GM21526 (cell line): Measurements from ENCODE around the gene CRADD.

Experiments used
- ATAC-seq: cut with Tn5 transposase; IDR thresholded peaks from one replicate; pipeline ENCODE4 v1.9.1; 2021; ENCODE audit warnings: moderate library complexity; ENCODE audit not compliant: unreplicated experiment, low FRiP score

Gene CRADD

GRCh38 chr12:93802698-93803423 lies 125.7 kb downstream of the CRADD start:
- ATAC-seq: no peak

GRCh38 chr12:93803424-93803807 lies 126.2 kb downstream of the CRADD start:
- ATAC-seq: no peak

DNA sequence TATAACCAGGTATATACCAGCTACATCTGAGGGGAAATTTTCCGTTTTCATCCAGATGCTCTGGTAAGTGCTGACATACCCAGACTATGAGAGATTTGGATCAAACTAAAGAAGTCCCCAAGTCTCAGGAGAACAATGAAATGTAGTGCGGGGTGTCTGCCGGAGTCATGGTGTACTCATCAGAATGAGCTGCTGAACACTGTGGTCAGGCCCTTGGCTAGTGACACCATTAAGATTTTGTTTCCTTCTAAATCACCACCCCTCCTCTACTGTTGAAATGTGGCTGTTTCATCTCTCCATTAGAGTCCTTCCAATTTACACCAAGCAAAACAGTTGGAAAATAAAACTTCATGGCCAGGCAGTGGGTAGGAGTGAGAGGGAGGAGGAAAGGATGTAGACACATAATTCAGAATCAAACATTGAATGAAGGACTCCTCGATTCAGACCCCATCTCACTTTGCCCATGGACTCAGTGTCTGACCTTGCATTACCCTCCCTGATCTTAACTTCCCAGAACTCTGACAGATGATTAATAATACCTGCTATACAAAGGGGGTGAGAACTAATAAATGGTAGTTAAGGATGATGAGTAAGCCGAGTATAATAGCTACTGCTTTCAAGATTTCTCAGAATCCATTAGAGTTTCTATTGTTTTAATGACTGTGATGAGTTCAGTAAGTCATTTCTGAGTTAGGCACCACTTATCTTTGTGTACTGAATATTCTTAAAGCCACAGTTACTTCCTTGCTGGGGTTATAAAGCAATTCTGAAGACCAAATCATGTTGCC lies 127.4 kb downstream of the CRADD start:
- no peak for ATAC-seq

GRCh38 chr12:93805736-93806141 lies 128.6 kb downstream of the CRADD start:
- ATAC-seq: no peak

GRCh38 chr12:93807354-93807753 lies 130.2 kb downstream of the CRADD start:
- ATAC-seq: no peak

DNA sequence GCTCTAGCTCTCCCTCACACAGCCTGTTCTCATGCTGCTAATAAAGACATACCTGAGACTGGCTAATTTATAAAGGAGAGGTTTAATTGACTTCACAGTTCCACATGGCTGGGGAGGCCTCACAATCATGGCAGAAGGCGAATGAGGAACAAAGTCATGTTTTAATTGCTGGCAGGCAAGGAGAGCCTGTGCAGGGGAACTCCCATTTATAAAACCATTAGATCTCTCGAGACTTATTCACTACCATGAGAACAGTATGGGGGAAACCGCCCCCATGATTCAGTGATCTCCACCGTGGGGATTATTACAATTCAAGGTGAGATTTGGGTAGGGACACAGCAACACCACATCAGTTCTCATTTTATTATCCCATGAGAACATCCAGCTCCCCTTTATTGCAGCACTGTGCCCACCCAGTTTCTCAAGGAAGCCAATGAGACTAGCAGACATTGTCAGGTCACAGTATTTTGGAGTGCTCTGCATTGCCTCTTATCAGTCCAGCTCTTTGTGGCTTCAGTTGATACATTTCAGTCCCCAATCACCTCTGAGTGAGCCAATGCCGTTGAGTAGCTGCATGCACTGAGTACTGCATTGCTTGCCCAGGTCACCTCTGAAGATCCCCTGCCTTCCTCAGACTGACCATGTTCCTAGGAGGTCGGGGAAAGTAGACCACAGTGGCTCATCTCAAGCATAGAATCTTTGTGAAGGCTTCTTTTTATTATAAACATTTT lies 131.2 kb downstream of the CRADD start:
- ATAC-seq: no peak

- ATAC-seq: no peak
These were observed 135.5 kb downstream of the CRADD start for GRCh38 chr12:93812626-93813025.

GRCh38 chr12:93813186-93813585 lies 136.0 kb downstream of the CRADD start:
- no peak for ATAC-seq

- no peak for ATAC-seq
These were observed 137.0 kb downstream of the CRADD start for GRCh38 chr12:93813972-93814821.

GRCh38 chr12:93818488-93819049 lies 141.4 kb downstream of the CRADD start:
- no peak for ATAC-seq

DNA sequence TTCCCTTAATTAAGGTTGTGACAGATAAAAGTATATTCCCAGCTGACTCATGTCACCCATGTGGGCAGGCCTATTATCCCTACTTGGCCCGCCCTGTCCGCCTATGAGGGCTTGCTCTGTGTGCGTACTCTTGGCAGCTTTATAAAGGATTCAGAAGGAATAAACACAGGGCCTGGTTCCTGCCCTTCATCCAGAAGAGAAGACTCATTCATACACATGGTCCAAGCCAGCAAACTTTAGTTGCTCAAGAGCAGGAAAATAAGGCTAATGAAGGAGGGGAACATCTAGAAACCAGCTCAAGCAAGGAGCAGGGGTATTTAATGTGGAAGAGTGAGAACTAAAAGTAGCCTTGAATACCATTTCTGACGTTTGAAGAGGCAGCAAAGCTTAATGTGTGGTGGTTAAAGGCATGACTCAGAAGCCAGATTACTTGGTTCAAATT lies 141.9 kb downstream of the CRADD start:
- no peak for ATAC-seq

- no peak for ATAC-seq
These were observed 146.6 kb downstream of the CRADD start for GRCh38 chr12:93823616-93824391.

- no peak for ATAC-seq
These were observed 147.6 kb downstream of the CRADD start for GRCh38 chr12:93824514-93825500.

- ATAC-seq: no peak
These were observed 148.3 kb downstream of the CRADD start for GRCh38 chr12:93825501-93825888.

DNA sequence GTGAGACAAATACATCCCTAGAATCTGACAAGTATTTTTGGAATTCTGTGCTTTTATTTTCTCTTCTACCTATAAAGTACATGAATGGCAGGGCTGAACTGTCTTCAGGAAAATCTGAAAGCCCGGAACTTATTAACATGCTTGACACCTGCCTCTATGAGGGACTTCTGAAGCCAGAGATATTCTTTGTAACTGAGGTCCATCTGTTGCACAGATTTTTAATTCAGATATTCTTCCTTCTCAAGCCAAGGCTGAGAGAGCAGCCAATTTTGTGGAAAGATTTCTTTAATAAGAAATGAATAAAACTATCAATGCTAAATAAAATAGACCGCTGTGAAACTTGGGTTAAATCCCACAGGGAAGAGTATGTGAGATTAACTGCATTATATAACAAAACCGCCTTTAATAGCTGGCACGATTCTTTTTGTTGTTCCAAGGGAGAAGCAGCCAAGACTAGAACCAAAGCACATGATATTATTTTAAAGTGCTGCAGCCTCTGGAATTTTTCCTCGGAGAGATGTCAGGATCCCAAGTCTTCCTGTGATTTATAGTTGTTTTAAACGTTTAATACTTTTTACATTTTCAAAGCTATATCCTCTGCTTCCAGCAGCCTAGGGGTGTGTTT lies 148.9 kb downstream of the CRADD start:
- no peak for ATAC-seq

- ATAC-seq: no peak
These were observed 150.0 kb downstream of the CRADD start for GRCh38 chr12:93827179-93827578.

DNA sequence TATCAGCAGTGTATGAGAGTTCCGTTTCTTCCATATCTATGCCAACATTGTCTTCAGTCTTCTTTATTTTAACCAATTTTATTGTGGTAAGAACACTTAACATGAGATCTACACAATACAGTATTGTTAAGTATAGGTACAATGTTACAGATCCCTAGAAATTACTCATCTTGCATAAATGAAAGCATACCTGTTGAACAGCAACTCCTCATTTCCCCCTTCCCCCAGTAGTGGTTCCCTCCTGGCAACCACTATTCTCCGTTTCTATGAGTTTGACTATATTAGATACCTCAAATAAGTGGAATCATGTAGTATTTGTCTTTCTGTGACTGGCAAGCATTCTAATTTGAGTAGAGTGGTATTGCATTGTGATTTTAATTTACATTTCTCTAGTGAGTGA lies 150.5 kb downstream of the CRADD start:
- no peak for ATAC-seq

DNA sequence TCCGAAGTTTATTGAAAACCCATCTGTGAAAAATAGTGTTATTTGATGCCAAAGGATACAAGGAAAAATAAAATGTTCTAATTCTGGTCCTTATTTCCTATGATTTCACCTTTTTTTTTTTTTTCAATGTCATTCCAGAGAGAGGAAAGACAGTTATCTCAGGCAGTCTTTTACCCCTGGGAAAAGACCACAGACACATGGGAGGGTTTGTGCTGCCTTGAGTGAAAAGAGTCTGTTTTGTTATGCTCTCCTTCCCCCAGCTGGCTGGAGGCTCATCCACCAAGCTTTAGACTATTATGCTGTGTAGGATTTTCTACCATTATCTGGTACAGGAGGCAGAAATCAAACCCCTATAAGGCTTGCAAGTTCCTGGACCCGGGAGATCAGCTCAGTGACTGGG lies 151.8 kb downstream of the CRADD start:
- ATAC-seq: no peak
